ENCODE measurements around the gene NCOA3.
A peak's percentile ranks its signal among the peaks of the same experiment; 100 is the strongest.

Gene NCOA3

DNA sequence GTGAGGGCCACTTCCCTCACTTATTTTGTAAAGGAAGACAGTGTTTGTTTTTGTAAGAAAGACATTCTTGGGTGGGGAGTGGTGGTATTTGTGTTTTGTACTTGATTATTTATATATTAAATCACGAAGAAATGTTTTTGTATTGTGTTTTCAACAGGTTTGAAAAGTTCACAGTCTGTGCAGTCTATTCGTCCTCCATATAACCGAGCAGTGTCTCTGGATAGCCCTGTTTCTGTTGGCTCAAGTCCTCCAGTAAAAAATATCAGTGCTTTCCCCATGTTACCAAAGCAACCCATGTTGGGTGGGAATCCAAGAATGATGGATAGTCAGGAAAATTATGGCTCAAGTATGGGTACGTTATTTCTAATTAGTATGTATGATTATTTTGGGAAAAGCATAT is 137.2 kb downstream of the NCOA3 start:
- DNase-seq (ENCODE audit: low spot score), result no peak

GRCh38 chr20:47642118-47642517 is 140.4 kb downstream of the NCOA3 start:
- no peak for DNase-seq (ENCODE audit: low spot score)

GRCh38 chr20:47642624-47643023 is 140.9 kb downstream of the NCOA3 start:
- no peak for DNase-seq (ENCODE audit: low spot score)

GRCh38 chr20:47645632-47646031 is 143.9 kb downstream of the NCOA3 start:
- no peak for DNase-seq (ENCODE audit: low spot score)

GRCh38 chr20:47647994-47648393 is 146.3 kb downstream of the NCOA3 start:
- no peak for DNase-seq (ENCODE audit: low spot score)

DNA sequence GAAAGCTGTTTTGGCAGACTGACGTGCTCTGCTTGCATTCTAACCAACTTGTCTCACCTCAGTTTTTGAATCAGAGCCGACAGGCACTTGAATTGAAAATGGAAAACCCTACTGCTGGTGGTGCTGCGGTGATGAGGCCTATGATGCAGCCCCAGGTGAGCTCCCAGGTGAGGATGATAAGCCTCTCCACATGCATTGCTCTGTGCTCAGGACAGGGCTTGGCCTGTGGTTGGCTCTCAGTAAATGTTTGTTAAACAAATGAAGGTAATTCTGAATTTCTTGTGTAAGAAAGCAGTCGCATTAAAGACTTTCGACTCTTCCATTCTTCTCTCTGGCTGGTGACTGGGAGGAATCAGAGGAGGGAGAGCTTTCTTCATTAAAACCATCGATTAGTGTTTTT is 147.3 kb downstream of the NCOA3 start:
- DNase-seq (ENCODE audit: low spot score), result no peak

DNA sequence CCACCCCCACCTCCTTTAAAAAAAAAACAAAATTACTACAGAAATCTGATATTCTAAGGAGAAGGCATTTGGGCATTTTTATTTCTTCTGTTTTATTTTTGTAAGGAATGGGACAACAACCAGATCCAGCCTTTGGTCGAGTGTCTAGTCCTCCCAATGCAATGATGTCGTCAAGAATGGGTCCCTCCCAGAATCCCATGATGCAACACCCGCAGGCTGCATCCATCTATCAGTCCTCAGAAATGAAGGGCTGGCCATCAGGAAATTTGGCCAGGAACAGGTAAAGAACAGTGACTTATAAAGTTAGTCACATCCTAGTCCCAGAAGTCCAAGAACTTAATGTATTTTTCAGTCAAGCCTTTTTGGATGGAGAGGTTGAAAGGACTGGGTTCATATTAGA is 150.6 kb downstream of the NCOA3 start:
- DNase-seq (ENCODE audit: low spot score), result no peak

DNA sequence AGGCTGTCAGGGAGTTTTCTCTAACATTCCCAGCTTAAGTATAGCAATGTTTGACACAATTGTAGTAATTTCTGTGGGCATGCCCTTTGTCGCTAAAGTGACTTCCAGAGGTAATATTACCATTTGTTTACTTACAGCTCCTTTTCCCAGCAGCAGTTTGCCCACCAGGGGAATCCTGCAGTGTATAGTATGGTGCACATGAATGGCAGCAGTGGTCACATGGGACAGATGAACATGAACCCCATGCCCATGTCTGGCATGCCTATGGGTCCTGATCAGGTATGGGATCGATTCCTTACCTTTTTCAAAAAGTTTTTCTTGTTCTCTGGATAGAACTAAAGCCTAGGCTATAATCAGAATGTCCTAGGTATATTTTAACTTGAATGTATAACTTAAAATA is 151.1 kb downstream of the NCOA3 start:
- no peak for DNase-seq (ENCODE audit: low spot score)

DNA sequence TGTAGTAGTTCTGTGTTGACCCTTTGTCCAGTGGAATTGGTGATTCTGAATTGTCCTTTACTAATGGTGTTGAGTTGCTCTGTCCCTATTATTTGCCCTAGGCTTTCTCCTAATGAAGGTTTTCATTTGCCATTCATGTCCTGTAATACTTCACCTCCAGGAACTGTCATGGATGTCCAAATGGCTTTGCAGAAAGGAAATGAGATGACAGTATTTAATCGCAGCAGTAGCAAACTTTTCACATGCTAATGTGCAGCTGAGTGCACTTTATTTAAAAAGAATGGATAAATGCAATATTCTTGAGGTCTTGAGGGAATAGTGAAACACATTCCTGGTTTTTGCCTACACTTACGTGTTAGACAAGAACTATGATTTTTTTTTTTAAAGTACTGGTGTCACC is 152.2 kb downstream of the NCOA3 start:
- no peak for DNase-seq (ENCODE audit: low spot score)

DNA sequence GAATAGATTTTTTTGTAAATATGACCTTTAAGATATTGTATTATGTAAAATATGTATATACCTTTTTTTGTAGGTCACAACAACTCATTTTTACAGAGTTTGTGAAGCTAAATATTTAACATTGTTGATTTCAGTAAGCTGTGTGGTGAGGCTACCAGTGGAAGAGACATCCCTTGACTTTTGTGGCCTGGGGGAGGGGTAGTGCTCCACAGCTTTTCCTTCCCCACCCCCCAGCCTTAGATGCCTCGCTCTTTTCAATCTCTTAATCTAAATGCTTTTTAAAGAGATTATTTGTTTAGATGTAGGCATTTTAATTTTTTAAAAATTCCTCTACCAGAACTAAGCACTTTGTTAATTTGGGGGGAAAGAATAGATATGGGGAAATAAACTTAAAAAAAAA is 152.7 kb downstream of the NCOA3 start:
- no peak for DNase-seq (ENCODE audit: low spot score)

GRCh38 chr20:47655635-47656034 is 153.9 kb downstream of the NCOA3 start:
- no peak for DNase-seq (ENCODE audit: low spot score)

DNA sequence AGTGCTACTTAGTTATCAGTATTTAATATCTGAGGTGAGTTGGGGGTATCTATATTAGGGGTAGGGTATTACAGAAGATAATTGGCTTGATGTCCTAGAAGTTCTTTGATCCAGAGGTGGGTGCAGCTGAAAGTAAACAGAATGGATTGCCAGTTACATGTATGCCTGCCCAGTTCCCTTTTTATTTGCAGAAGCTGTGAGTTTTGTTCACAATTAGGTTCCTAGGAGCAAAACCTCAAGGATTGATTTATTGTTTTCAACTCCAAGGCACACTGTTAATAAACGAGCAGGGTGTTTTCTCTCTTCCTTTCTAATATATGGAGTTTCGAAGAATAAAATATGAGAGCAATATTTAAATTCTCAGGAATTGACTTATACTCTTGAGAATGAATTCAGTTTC is 154.6 kb downstream of the NCOA3 start:
- no peak for DNase-seq (ENCODE audit: low spot score)

DNA sequence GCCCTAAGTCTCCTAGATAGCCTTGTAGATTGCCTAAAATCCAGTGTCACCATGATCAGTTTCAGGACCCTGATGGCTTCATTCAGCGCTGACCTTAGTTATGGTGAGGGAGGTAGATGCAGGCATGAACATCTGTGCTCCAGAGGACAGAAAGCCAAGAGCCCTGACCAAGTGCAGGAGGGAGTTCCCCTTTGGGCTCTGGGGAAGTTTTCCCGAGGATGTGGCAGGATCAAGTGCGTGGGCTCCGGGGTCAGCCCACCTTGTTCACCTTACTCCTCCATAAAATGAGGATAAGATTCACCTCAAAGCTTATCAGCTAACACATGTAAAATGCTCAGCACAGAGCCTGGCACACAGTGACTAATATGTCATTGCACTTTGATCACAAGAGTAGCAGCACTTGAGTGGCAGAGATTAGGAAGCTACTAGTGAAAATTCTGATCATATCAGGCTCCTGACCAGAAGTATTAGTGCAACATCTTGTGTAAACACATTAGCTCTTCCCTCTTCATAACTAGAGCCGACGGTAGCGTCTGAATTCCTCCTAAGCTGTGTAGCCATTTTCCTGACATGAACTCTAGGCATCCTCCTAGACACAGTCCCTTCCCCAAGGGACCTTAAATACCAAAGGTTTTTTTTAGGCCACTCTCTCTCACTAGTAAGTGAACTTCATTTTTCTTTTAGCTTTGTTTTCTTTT is 158.4 kb downstream of the NCOA3 start:
- no peak for DNase-seq (ENCODE audit: low spot score)

DNA sequence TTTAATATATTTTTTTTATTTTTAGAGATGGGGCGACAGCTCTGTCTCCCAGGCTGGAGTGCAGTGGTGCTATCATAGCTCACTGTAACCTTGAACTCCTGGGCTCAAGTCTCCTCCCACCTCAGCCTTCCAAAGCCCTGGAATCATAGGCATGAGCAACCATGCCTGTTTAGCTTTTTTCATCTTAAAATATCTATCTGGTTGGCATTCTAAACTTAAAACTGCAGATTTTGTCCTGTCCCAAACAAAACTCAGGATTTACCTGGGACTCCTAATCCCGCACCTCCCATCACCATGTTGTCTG is 158.9 kb downstream of the NCOA3 start:
- no peak for DNase-seq (ENCODE audit: low spot score)

DNA sequence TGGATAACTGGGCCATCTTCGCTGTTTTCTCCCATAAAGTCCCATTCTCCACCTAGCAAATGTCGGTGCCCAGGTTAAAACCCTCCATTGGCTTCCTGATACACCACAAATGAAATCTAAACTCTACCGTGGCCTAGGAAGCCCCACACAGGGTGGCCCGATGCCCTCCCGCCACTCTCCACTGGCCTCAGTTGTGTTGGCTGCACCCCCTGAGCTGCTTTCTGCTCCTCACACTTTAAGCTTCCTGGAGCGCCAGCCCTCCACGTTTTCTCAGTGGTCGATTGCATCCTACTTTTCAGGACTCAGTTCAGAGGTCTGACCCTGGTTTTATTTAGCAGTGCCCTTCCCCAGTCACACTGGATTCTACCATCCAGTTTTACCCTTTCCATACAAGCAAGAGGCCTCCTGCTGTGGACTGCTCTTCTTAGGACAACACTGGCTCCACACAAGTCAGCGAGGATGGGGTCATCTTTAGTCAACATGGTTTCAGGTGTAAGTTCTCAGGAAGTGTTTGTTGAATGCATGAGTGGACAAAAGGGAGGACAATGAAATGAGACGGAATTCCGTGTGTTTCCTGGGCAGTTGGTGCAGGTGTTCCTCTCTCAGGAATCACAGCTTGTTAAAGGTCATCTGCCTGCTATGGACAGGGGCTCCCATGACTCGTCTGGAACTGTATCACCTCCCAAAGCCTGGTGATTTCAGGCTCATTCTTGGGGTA is 159.5 kb downstream of the NCOA3 start:
- no peak for DNase-seq (ENCODE audit: low spot score)

DNA sequence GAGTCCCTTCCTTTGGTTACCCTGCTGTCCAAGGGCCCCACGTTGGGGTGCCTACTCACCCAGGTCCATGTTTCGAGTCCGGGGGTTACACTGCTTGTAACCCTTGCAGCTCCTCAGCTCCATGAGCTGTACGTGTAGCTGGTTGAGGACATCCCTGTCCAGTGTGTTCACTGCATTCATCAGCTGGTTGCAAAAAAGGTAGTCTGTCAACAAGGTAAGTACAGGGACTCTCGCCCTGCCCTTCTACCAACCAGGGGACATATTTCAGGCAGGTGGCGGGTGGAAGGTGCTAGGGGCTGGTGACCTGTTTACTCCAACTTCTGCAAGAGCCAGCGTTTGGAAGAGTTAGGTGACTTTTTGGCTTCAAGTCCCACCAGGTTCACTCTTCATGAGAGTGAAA is 160.0 kb downstream of the NCOA3 start:
- no peak for DNase-seq (ENCODE audit: low spot score)

GRCh38 chr20:47662483-47663353 is 161.0 kb downstream of the NCOA3 start:
- no peak for DNase-seq (ENCODE audit: low spot score)

- peak; percentile 90 for DNase-seq (ENCODE audit: low spot score)
Measured at GRCh38 chr20:47663354-47664067, 161.8 kb downstream of the NCOA3 start.

DNA sequence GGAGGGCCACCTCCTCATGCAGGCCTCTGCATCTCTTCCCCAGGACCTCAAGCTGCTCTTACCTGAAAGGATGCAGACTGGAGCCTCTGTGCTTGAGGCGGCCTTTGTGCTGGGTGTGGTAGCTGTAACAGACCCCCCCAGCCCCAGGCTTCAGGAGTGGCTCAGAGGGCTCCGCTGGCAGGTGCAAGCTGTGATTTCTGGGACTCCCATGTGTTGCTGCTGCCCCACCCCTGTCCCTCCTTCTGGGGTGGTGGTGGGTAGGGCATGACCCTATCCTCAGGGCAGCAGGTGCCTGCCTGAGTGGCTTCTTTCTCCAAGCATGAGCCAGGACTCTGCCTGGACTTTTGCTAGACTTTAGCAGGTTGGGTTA is 162.4 kb downstream of the NCOA3 start:
- no peak for DNase-seq (ENCODE audit: low spot score)

GRCh38 chr20:47664744-47665143 is 163.1 kb downstream of the NCOA3 start:
- DNase-seq (ENCODE audit: low spot score), result no peak

DNA sequence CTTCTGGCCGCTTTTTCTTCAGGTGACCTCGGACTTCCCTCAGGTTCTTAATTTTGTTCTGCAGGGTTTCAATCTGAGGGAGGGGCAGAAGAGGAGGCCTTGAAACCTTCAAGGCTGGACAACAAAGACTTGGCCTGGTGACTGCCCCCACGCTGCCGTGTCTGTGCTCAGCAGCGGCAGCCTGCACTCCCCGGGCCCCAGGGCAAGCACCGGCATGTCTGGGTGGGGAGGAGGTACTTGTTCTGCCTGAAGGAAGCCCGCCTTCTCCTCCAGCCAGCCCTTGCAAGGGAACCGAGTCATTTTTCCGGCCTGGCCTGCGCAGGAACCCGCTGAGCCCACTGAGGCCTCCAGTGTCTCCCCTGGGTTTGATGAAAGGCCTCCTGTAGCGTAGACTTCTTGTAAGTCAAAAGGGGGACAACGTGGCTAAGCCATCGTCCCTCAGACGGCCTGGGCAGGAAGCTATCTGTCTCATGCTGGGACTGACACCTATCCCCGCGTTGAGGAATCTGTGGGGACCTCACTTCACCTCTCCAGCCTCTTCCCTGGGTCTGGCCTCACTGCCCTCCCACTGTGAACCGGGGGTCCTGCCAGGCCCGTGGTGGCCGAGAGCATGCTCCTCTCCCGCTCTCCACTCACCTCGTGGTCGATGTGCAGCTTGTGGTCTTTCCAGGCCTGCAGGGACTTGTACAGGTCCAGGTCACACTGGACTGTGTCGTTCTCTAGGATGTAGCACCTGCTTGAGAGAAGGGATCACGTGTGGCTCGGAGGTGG is 163.7 kb downstream of the NCOA3 start:
- DNase-seq (ENCODE audit: low spot score), result no peak

GRCh38 chr20:47666304-47666703 is 164.6 kb downstream of the NCOA3 start:
- DNase-seq (ENCODE audit: low spot score), result no peak

Data from AG08396 (cell line).